Mesodermal cell (in vitro differentiated cells): Measurements from ENCODE around the gene ZC3H18.
"Not testable (repeated sequence)": the region's sequence is repeated elsewhere in the genome, so short reads cannot be mapped to it uniquely, and the experiment has no call there.

Experiments used
- H3K27ac ChIP-seq: 2 replicates; pipeline ENCODE4 v1.7.0; 2013; ENCODE audit warnings: mild to moderate bottlenecking, low read depth, low read length, moderate library complexity; ENCODE audit not compliant: severe bottlenecking
- H3K36me3 ChIP-seq: 2 replicates; pipeline ENCODE4 v1.7.1; 2013; ENCODE audit warnings: mild to moderate bottlenecking, low read length, moderate library complexity; ENCODE audit not compliant: control insufficient read depth, insufficient read depth
- H3K4me1 ChIP-seq: one replicate; pipeline ENCODE4 v1.7.1; 2013; ENCODE audit warnings: mild to moderate bottlenecking, low read length; ENCODE audit not compliant: insufficient read depth, control insufficient read depth, poor library complexity, severe bottlenecking
- H3K4me3 ChIP-seq: 2 replicates; pipeline ENCODE4 v1.7.0; 2013; ENCODE audit warnings: low read length, control low read depth, mild to moderate bottlenecking; ENCODE audit not compliant: insufficient read depth, poor library complexity, severe bottlenecking; ENCODE audit errors: extremely low read depth
- H3K9me3 ChIP-seq: 2 replicates; pipeline ENCODE4 v1.7.1; 2013; ENCODE audit warnings: mild to moderate bottlenecking, low read length, moderate library complexity; ENCODE audit not compliant: control insufficient read depth
- WGBS, 2 experiments: methylation state at CpG; one replicate each; pipeline ENCODE4 v1.1.5; 2013; ENCODE audit warnings: missing lambda C conversion rate in 2 of 2; ENCODE audit not compliant: insufficient coverage in 2 of 2; 5-methylcytosine and 5-hydroxymethylcytosine counted together

ZC3H18 gene

GRCh38 chr16:88609426-88609825 is 39.2 kb downstream of the ZC3H18 start:
- not testable (repeated sequence) for H3K4me3 ChIP-seq, H3K4me1 ChIP-seq, H3K9me3 ChIP-seq, H3K27ac ChIP-seq
- WGBS, 2 experiments, result 92 to 100% methylated on average over 3 to 7 of the region's 8 CpGs
- peaks cover 83% of the 10 kb centered on the region for H3K36me3 ChIP-seq

- H3K36me3 ChIP-seq, result peaks cover 78% of the 10 kb centered on the region
- peaks cover 3% of the 10 kb centered on the region for H3K4me1 ChIP-seq
- WGBS, 2 experiments, result 84 to 98% methylated on average over 4 to 6 of the region's 6 CpGs
- no peak overlapping the region for H3K4me3 ChIP-seq
- no peak overlapping the region for H3K27ac ChIP-seq
- no peaks in the 10 kb centered on the region for H3K9me3 ChIP-seq
Observed at GRCh38 chr16:88610080-88610479, 39.9 kb downstream of the ZC3H18 start.

- 41 to 48% methylated on average over 35 to 46 of the region's 49 CpGs for WGBS, 2 experiments
- Histone ChIP-seq H3K36me3 (peaks cover 77% of the 10 kb centered on the region), H3K9me3 (no peaks in the 10 kb centered on the region), H3K4me1 (peaks cover 3% of the 10 kb centered on the region), H3K27ac (no peak overlapping the region), H3K4me3 (no peak overlapping the region)
Observed at GRCh38 chr16:88610909-88611812, 41.0 kb downstream of the ZC3H18 start.

GRCh38 chr16:88613293-88613692 is 43.1 kb downstream of the ZC3H18 start:
- no peak overlapping the region for H3K27ac ChIP-seq
- H3K4me3 ChIP-seq, result no peak overlapping the region
- peaks cover 3% of the 10 kb centered on the region for H3K4me1 ChIP-seq
- H3K36me3 ChIP-seq, result peaks cover 73% of the 10 kb centered on the region
- no peaks in the 10 kb centered on the region for H3K9me3 ChIP-seq
- 93 to 100% methylated on average over 4 to 6 of the region's 10 CpGs for WGBS, 2 experiments

GRCh38 chr16:88613911-88614817 is 44.0 kb downstream of the ZC3H18 start:
- H3K27ac ChIP-seq, result no peak overlapping the region
- H3K4me3 ChIP-seq, result no peak overlapping the region
- peaks cover 80% of the 10 kb centered on the region for H3K36me3 ChIP-seq
- H3K9me3 ChIP-seq, result no peaks in the 10 kb centered on the region
- WGBS, 2 experiments, result 93 to 97% methylated on average over 17 to 18 of the region's 19 CpGs
- H3K4me1 ChIP-seq, result peaks cover 3% of the 10 kb centered on the region

DNA sequence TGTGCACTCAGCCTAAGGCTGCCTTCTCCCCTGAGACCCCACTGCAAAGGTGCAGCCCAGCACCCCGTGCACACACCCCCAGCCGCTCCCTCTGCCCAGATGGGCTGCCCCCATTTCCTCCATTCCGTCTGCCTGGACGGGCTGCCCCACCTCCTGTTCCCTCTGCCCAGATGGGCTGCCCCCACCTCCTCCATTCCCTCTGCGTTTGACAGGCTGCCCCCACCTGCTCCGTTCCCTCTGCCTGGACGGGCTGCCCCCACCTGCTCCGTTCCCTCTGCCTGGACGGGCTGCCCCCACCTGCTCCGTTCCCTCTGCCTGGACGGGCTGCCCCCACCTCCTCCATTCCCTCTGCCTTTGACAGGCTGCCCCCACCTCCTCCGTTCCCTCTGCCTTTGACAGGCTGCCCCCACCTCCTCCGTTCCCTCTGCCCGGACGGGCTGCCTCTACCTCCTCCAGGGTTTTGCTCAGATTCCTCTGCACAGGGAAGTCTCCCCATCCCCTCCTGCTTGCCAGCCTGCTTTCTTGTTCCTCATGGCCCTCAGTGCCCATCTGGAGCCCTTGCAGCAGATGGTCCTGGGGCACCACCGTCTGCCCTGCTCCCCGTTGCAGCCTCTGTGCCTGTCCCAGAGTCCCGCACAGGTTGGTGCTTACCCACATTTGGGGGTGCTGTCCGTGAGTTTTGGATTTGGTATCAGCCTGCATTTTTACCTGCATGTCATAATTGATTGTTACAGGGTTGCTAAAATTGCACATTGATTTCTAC is 44.8 kb downstream of the ZC3H18 start:
- Histone ChIP-seq H3K9me3 (no peaks in the 10 kb centered on the region), H3K4me1 (peaks cover 3% of the 10 kb centered on the region), H3K36me3 (peaks cover 82% of the 10 kb centered on the region), H3K4me3 (no peak overlapping the region), H3K27ac (no peak overlapping the region)
- 94 to 97% methylated on average over 16 to 17 of the region's 19 CpGs for WGBS, 2 experiments

DNA sequence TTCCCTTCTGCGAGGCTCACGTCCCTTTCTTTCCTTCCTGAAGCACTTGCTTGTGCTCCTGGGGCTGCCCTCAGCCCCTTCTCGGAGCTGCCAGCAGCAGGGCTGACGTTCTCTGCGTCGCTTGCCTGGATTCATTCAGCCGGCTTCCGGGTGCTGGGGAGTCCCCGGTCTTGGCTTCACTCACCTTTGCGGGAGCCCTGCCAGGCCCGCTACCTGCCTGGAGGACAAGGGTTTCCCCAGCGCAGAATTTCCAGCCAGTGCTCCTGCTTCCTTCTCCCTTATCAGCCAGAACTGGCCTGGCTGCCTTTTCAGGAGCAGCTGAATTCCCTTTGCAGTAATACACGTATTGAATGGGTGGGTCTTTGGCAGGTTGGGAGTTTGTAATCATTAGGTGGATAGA is 46.1 kb downstream of the ZC3H18 start:
- WGBS, 2 experiments, result 97% methylated on average over 11 of the region's 13 CpGs
- Histone ChIP-seq H3K9me3 (no peaks in the 10 kb centered on the region), H3K36me3 (peaks cover 74% of the 10 kb centered on the region), H3K27ac (peak overlapping the region; percentile 29), H3K4me3 (no peak overlapping the region), H3K4me1 (peaks cover 2% of the 10 kb centered on the region)

- no peak overlapping the region for H3K27ac ChIP-seq
- no peaks in the 10 kb centered on the region for H3K4me1 ChIP-seq
- H3K9me3 ChIP-seq, result no peaks in the 10 kb centered on the region
- WGBS, 2 experiments, result 95 to 98% methylated on average over 5 to 11 of the region's 12 CpGs
- no peak overlapping the region for H3K4me3 ChIP-seq
- peaks cover 73% of the 10 kb centered on the region for H3K36me3 ChIP-seq
Observed at GRCh38 chr16:88616736-88617135, 46.5 kb downstream of the ZC3H18 start.

DNA sequence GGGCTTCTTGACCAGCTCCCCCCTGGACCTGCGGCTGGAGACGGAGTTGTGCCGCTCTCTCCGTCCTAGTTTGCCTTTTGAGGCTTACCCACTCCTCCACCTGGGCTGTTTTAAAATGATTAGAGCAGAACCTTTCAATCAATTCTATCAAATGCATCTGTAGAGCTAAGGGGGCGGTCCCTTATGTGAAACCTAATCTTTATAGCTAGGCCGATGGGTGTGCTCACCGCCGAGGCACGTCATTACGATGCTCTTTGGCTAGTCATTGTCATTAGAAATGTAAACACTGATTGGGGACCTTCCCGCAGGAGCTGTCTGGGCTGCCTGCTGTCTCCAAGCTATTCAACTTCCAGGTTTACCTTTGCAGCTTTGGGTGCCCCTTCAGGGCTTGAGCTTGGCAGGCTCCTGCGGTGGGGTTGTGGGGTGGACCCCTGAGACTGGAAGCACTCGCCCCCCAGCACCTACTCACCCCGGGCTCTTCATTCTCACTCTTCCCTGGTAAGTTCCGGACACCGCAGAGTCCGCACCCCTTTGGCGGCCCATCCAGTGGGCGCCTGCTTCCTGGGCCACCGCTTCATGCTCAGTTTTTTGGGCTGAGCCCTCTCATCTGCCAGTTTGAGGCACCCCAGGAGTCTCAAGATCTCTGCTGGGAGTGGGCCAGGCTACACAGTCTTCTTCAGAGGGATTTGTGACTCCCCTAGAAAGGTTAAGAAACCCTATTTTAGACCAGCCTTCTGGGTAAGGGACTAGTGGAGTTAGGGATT is 47.2 kb downstream of the ZC3H18 start:
- peaks cover 73% of the 10 kb centered on the region for H3K36me3 ChIP-seq
- no peaks in the 10 kb centered on the region for H3K4me1 ChIP-seq
- H3K27ac ChIP-seq, result peak overlapping the region; percentile 29
- no peaks in the 10 kb centered on the region for H3K9me3 ChIP-seq
- WGBS, 2 experiments, result 90 to 91% methylated on average over 16 to 20 of the region's 20 CpGs
- H3K4me3 ChIP-seq, result no peak overlapping the region
